ENCODE results near the gene RABGAP1L.

DNA sequence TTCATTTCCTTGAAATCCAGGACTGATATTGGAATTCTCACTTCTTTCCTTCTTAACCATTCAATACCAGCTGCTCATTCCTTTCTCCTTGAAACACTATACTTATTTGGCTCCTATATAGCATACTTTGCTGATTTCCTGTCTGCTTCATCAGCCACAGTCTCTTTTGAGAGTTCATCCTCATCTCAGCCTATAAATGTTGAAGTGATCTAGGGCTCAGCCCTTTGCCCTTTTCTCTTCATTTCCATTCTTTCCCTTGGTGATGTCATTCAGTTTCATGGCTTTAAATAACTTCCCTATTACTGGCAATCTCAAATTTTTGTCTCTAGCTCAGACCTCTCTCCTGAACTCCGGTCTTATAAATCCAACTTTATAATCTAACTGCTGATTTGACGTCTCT is 24.1 kb upstream of the RABGAP1L start:
- TF ChIP-seq POLR2A (IDR thresholded peaks at IDR 0.05; ENCODE audit: extremely low read depth, insufficient read length) = no peak
- TF ChIP-seq, protein P1, sequence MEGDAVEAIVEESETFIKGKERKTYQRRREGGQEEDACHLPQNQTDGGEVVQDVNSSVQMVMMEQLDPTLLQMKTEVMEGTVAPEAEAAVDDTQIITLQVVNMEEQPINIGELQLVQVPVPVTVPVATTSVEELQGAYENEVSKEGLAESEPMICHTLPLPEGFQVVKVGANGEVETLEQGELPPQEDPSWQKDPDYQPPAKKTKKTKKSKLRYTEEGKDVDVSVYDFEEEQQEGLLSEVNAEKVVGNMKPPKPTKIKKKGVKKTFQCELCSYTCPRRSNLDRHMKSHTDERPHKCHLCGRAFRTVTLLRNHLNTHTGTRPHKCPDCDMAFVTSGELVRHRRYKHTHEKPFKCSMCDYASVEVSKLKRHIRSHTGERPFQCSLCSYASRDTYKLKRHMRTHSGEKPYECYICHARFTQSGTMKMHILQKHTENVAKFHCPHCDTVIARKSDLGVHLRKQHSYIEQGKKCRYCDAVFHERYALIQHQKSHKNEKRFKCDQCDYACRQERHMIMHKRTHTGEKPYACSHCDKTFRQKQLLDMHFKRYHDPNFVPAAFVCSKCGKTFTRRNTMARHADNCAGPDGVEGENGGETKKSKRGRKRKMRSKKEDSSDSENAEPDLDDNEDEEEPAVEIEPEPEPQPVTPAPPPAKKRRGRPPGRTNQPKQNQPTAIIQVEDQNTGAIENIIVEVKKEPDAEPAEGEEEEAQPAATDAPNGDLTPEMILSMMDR (IDR thresholded peaks at IDR 0.05; ENCODE audit: low read depth, low read length) = no peak
- TF ChIP-seq, protein P2, sequence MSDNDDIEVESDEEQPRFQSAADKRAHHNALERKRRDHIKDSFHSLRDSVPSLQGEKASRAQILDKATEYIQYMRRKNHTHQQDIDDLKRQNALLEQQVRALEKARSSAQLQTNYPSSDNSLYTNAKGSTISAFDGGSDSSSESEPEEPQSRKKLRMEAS (IDR thresholded peaks at IDR 0.05; ENCODE audit: low read depth, low read length) = no peak
- no peak for TF ChIP-seq MYC (IDR thresholded peaks at IDR 0.05; ENCODE audit: low read depth, low read length)
